GM23338 (cell line): Measurements from ENCODE around the gene PHTF2. TPM values are rescaled to one million over a fixed set of nuclear protein-coding genes. Genes with fewer than 3 reads are reported as not detected.

ENCODE experiments used
- ATAC-seq: fragments of 200-7000 bp; cut with Tn5 transposase; 3 replicates; pipeline ENCODE4 v1.9.1; 2020
- DNase-seq: peaks from one replicate; pipeline ENCODE4 v3.0.0-alpha.2; 2015; ENCODE audit warnings: low spot score
- H2AFZ ChIP-seq: fragments of 200-600 bp; sonication (generic); 2 replicates; pipeline ENCODE4 v1.8.0; 2016; ENCODE audit warnings: antibody characterized with exemption, mild to moderate bottlenecking, moderate library complexity
- H3F3A ChIP-seq: fragments of 200-600 bp; sonication (generic); replicated peaks from 2 replicates; pipeline ENCODE4 v1.8.0; 2017; ENCODE audit warnings: antibody characterized with exemption, mixed run types, low read depth
- H3K27ac ChIP-seq: fragments of 200-600 bp; sonication (generic); 2 replicates; pipeline ENCODE4 v1.6.1; 2016; ENCODE audit warnings: low read depth
- H3K27me3 ChIP-seq: fragments of 200-600 bp; sonication (generic); 2 replicates; pipeline ENCODE4 v1.8.0; 2016; ENCODE audit warnings: mild to moderate bottlenecking, mixed run types, moderate library complexity; ENCODE audit not compliant: insufficient read depth
- H3K36me3 ChIP-seq: fragments of 200-600 bp; sonication (generic); 2 replicates; pipeline ENCODE4 v1.8.0; 2016; ENCODE audit warnings: mild to moderate bottlenecking; ENCODE audit not compliant: insufficient read depth
- H3K4me1 ChIP-seq: fragments of 200-600 bp; sonication (generic); 2 replicates; pipeline ENCODE4 v1.8.0; 2016; ENCODE audit warnings: mild to moderate bottlenecking, moderate library complexity; ENCODE audit not compliant: insufficient read depth
- H3K4me2 ChIP-seq: fragments of 200-600 bp; sonication (generic); 2 replicates; pipeline ENCODE4 v1.7.1; 2017; ENCODE audit warnings: mixed run types
- H3K4me3 ChIP-seq: fragments of 200-600 bp; sonication (generic); 2 replicates; pipeline ENCODE4 v1.6.1; 2016; ENCODE audit warnings: mixed run types
- H3K79me2 ChIP-seq: fragments of 200-600 bp; sonication (generic); replicated peaks from 2 replicates; pipeline ENCODE4 v1.8.0; 2017; ENCODE audit warnings: mild to moderate bottlenecking; ENCODE audit not compliant: insufficient read depth
- H3K9me2 ChIP-seq: fragments of 200-600 bp; sonication (generic); 2 replicates; pipeline ENCODE4 v1.8.0; 2017; ENCODE audit not compliant: insufficient read depth
- H4K20me1 ChIP-seq: fragments of 200-600 bp; sonication (generic); replicated peaks from 2 replicates; pipeline ENCODE4 v1.8.0; 2017; ENCODE audit warnings: mild to moderate bottlenecking; ENCODE audit not compliant: insufficient read depth
- H3K27ac Mint-ChIP-seq: 2 replicates; pipeline ENCODE4 v1.8.0; 2020; ENCODE audit warnings: inconsistent platforms, mild to moderate bottlenecking, moderate library complexity, mixed read lengths
- H3K27me3 Mint-ChIP-seq: 3 replicates; pipeline ENCODE4 v1.8.0; 2022; ENCODE audit warnings: low read depth, mild to moderate bottlenecking, moderate library complexity, mixed read lengths, inconsistent platforms; ENCODE audit not compliant: insufficient read depth, poor library complexity
- H3K36me3 Mint-ChIP-seq: 3 replicates; pipeline ENCODE4 v1.8.0; 2021; ENCODE audit warnings: low read depth, mild to moderate bottlenecking, inconsistent platforms, moderate library complexity, mixed read lengths
- H3K4me1 Mint-ChIP-seq: 3 replicates; pipeline ENCODE4 v1.8.0; 2020; ENCODE audit warnings: mild to moderate bottlenecking, inconsistent platforms, mixed read lengths
- H3K4me3 Mint-ChIP-seq: 3 replicates; pipeline ENCODE4 v1.8.0; 2021; ENCODE audit warnings: moderate library complexity, mild to moderate bottlenecking, inconsistent platforms, mixed read lengths
- H3K9me3 Mint-ChIP-seq: 3 replicates; pipeline ENCODE4 v1.8.0; 2020; ENCODE audit warnings: moderate library complexity, mild to moderate bottlenecking, inconsistent platforms, mixed read lengths
- CREB1 ChIP-seq: fragments of 250-450 bp; sonication (Bioruptor Pico); IDR thresholded peaks from 2 replicates; pipeline ENCODE4 v1.5.0; 2020; ENCODE audit warnings: low read depth, mild to moderate bottlenecking, moderate library complexity
- ETS1 ChIP-seq: IDR thresholded peaks from 2 replicates; pipeline ENCODE4 v1.6.1; 2016; ENCODE audit warnings: antibody characterized with exemption
- EZH2 ChIP-seq: fragments of 200-600 bp; sonication (generic); IDR thresholded peaks from one replicate; pipeline ENCODE4 v1.8.0; 2017; ENCODE audit warnings: antibody characterized with exemption, mild to moderate bottlenecking, low read depth; ENCODE audit not compliant: unreplicated experiment
- EZH2phosphoT487 ChIP-seq: fragments of 200-600 bp; sonication (generic); IDR thresholded peaks from one replicate; pipeline ENCODE4 v1.8.1; 2018; ENCODE audit warnings: antibody characterized with exemption; ENCODE audit not compliant: unreplicated experiment
- JUNB ChIP-seq: IDR thresholded peaks from one replicate; pipeline ENCODE4 v1.6.1; 2016; ENCODE audit warnings: antibody characterized with exemption; ENCODE audit not compliant: unreplicated experiment
- NANOG ChIP-seq: IDR thresholded peaks from 2 replicates; pipeline ENCODE4 v1.6.1; 2016; ENCODE audit warnings: antibody characterized with exemption, borderline replicate concordance
- POLR2AphosphoS5 ChIP-seq: IDR thresholded peaks from 2 replicates; pipeline ENCODE4 v1.6.1; 2016; ENCODE audit warnings: antibody characterized with exemption, low read depth
- STAT1 ChIP-seq: IDR thresholded peaks from one replicate; pipeline ENCODE4 v1.6.1; 2016; ENCODE audit warnings: antibody characterized with exemption; ENCODE audit not compliant: unreplicated experiment
- ZNF114 ChIP-seq: fragments of 250-450 bp; sonication (Bioruptor Pico); IDR thresholded peaks from 2 replicates; pipeline ENCODE4 v1.5.0; 2020; ENCODE audit warnings: mild to moderate bottlenecking, moderate library complexity
- ZNF331 ChIP-seq: fragments of 250-450 bp; sonication (Bioruptor Pico); IDR thresholded peaks from 2 replicates; pipeline ENCODE4 v1.5.0; 2020; ENCODE audit warnings: low read depth, mild to moderate bottlenecking, moderate library complexity
- polyA plus RNA-seq: library from polyadenylated mRNA; unstranded; fragments of >200 nt; fragmentation: Nextera tagmentation; extraction: Ambion mirVana; gene quantifications from 2 replicates; pipeline ENCODE4 v1.2.1, GENCODE V29; 2016
- total RNA-seq: library from RNA; depleted of rRNA; stranded (reverse); fragments of >200 nt; shearing (Covaris generic); gene quantifications from 2 replicates; pipeline ENCODE4 v1.2.3, GENCODE V29; 2014
- TF ChIP-seq, protein P1 (sequence below): IDR thresholded peaks from one replicate; pipeline ENCODE4 v1.6.1; 2018; ENCODE audit warnings: antibody characterized with exemption; ENCODE audit not compliant: unreplicated experiment

PHTF2 gene
- total and polyA plus RNA-seq, 2 experiments from 2014 or later, result 14.6 to 24.1 TPM

- TF ChIP-seq JUNB, result no peak
These were observed 159.9 kb downstream of the PHTF2 start (continued) for GRCh38 chr7:77958436-77958835.

DNA sequence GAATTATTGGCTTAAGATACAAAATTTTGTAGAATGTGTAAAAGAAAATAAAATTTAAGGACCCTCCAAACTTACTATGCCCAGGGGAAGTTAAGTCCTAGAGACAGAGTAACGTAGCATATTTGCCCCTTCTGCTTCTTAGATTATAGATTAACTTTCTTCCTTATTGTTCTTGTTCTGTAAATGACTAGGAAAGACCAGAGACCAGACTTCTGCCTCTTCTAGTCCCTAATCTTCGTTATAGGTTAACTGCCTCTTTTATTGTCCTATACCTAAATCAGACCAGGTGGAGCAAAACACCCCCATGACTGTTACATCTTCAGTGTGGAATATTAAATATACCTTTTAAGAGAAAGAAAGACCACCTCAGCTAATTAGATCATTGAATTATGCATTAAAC is 160.5 kb downstream of the PHTF2 start:
- no peak overlapping the region for H3K4me2 ChIP-seq

DNA sequence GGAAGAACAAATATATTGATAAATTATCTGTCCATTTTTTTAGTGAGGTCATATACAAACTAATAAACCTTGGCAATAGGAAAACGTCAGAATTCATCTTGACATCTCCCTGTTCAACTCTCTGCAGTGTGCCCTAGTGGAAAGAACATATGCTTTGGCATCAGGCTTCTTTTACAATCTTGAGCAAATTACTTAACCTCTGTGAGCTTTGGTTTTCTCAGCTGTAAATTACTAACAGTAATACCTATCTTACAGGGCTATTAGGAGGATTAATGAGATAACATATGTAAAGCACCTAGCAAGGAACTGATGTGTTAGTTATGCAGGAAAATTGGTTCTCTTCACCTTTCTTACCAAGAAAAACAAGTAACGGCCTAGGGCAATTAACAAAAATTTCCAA is 161.8 kb downstream of the PHTF2 start:
- Histone ChIP-seq H3K79me2 (no peaks in the 10 kb centered on the region), H3K4me3 (no peak overlapping the region)

More for the DNA sequence above, 160.5 kb downstream of the PHTF2 start:
- Mint-ChIP-seq H3K27me3 (no peaks in the 10 kb centered on the region), H3K9me3 (no peaks in the 10 kb centered on the region), H3K36me3 (no peaks in the 10 kb centered on the region), H3K4me3 (no peak overlapping the region), H3K4me1 (no peaks in the 10 kb centered on the region), H3K27ac (no peak overlapping the region)
- H3F3A ChIP-seq, result no peaks in the 10 kb centered on the region
- no peaks in the 10 kb centered on the region for H3K36me3 ChIP-seq
- H2AFZ ChIP-seq, result no peak overlapping the region
- no peak overlapping the region for H3K27ac ChIP-seq
- ATAC-seq (no peak), DNase-seq (no peak)
- H3K4me3 ChIP-seq, result no peak overlapping the region
- no peaks in the 10 kb centered on the region for H3K4me1 ChIP-seq
- H3K27me3 ChIP-seq, result no peaks in the 10 kb centered on the region
- H4K20me1 ChIP-seq, result no peaks in the 10 kb centered on the region
- TF ChIP-seq NANOG (no peak), ETS1 (no peak), POLR2AphosphoS5 (no peak)
- H3K79me2 ChIP-seq, result no peaks in the 10 kb centered on the region
- H3K9me2 ChIP-seq, result no peaks in the 10 kb centered on the region

GRCh38 chr7:77967429-77967828 is 168.9 kb downstream of the PHTF2 start:
- no peak overlapping the region for H3K4me3 ChIP-seq
- Mint-ChIP-seq H3K4me1 (no peaks in the 10 kb centered on the region), H3K4me3 (no peak overlapping the region), H3K36me3 (no peaks in the 10 kb centered on the region), H3K27ac (no peak overlapping the region), H3K9me3 (no peaks in the 10 kb centered on the region), H3K27me3 (no peaks in the 10 kb centered on the region)
- no peak overlapping the region for H3K4me2 ChIP-seq
- no peak for ATAC-seq
- H3K4me1 ChIP-seq, result no peaks in the 10 kb centered on the region
- no peaks in the 10 kb centered on the region for H3K9me2 ChIP-seq
- H3F3A ChIP-seq, result no peaks in the 10 kb centered on the region
- no peaks in the 10 kb centered on the region for H3K27me3 ChIP-seq
- H2AFZ ChIP-seq, result no peak overlapping the region
- no peak overlapping the region for H3K27ac ChIP-seq
- no peaks in the 10 kb centered on the region for H4K20me1 ChIP-seq
- H3K36me3 ChIP-seq, result no peaks in the 10 kb centered on the region
- H3K79me2 ChIP-seq, result no peaks in the 10 kb centered on the region
- no peak for DNase-seq
- no peak for TF ChIP-seq POLR2AphosphoS5
- no peak for TF ChIP-seq ZNF114
- no peak for TF ChIP-seq EZH2
- no peak for TF ChIP-seq CREB1 (CRISPR knock-in tag)
- no peak for TF ChIP-seq ETS1
- no peak for TF ChIP-seq ZNF331
- TF ChIP-seq EZH2phosphoT487, result no peak
- TF ChIP-seq, protein P1, sequence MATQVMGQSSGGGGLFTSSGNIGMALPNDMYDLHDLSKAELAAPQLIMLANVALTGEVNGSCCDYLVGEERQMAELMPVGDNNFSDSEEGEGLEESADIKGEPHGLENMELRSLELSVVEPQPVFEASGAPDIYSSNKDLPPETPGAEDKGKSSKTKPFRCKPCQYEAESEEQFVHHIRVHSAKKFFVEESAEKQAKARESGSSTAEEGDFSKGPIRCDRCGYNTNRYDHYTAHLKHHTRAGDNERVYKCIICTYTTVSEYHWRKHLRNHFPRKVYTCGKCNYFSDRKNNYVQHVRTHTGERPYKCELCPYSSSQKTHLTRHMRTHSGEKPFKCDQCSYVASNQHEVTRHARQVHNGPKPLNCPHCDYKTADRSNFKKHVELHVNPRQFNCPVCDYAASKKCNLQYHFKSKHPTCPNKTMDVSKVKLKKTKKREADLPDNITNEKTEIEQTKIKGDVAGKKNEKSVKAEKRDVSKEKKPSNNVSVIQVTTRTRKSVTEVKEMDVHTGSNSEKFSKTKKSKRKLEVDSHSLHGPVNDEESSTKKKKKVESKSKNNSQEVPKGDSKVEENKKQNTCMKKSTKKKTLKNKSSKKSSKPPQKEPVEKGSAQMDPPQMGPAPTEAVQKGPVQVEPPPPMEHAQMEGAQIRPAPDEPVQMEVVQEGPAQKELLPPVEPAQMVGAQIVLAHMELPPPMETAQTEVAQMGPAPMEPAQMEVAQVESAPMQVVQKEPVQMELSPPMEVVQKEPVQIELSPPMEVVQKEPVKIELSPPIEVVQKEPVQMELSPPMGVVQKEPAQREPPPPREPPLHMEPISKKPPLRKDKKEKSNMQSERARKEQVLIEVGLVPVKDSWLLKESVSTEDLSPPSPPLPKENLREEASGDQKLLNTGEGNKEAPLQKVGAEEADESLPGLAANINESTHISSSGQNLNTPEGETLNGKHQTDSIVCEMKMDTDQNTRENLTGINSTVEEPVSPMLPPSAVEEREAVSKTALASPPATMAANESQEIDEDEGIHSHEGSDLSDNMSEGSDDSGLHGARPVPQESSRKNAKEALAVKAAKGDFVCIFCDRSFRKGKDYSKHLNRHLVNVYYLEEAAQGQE, result no peak
- TF ChIP-seq NANOG, result no peak
- no peak for TF ChIP-seq STAT1

More for the DNA sequence above, 161.8 kb downstream of the PHTF2 start:
- H3K4me1 Mint-ChIP-seq, result no peaks in the 10 kb centered on the region
- Histone ChIP-seq H3K9me2 (no peaks in the 10 kb centered on the region), H3K4me1 (no peaks in the 10 kb centered on the region), H3K4me2 (no peak overlapping the region), H3K36me3 (no peaks in the 10 kb centered on the region), H3F3A (no peaks in the 10 kb centered on the region), H3K27ac (no peak overlapping the region), H3K27me3 (no peaks in the 10 kb centered on the region), H2AFZ (no peak overlapping the region), H4K20me1 (no peaks in the 10 kb centered on the region)
- H3K27ac Mint-ChIP-seq, result no peak overlapping the region
- DNase-seq (no peak), ATAC-seq (no peak)
- H3K4me3 Mint-ChIP-seq, result no peak overlapping the region
- H3K27me3 Mint-ChIP-seq, result no peaks in the 10 kb centered on the region
- TF ChIP-seq STAT1, result no peak
- H3K36me3 Mint-ChIP-seq, result no peaks in the 10 kb centered on the region
- H3K9me3 Mint-ChIP-seq, result no peaks in the 10 kb centered on the region
